Measurements from ENCODE around the gene BAZ2A. TPM values are rescaled to one million over a fixed set of nuclear protein-coding genes. Genes with fewer than 3 reads are reported as not detected.

BAZ2A gene
- total RNA-seq = 100 to 1,000 TPM; 149 to 257 (median 172) TPM
- 72.9 TPM for total RNA-seq (2013)
- 54.4 to 233 (median 156) reads per million in 29 experiments for total RNA-seq

DNA sequence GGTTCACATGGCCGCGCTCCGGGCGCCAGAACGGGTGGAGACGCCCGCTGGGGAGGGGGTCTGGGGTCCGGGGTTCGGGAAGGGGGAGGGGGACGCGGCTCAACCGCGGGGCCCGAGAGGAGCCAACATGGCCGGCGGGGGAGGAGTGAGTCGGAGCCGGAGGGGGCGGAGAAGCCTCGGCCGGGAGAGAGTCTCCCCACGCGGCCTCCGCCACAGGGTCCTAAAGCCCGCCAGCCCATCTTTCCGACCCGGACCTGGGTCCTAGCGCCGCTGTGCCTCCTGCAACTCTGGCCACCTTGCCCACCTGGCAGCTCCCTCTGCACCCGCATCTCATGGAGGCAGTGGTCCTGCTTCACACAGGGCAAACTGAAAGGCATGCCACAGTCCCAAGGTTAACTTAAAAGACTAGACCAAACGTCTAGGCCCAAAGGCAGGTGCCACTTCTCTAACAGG is at the start of gene BAZ2A:
BAZ2A (minus strand) TSS at position 147 of the 453 bp plus-strand sequence. CDS start 12,796 bp downstream, outside the sequence.
- no peaks in the 10 kb centered on the region for H3K27me3 Mint-ChIP-seq
- H3K4me1 Mint-ChIP-seq = peaks cover 71 to 80% (median 71%) of the 10 kb centered on the region in 3 donors
- peaks cover 4 to 14% of the 10 kb centered on the region in 2 donors for H3K36me3 ChIP-seq (ENCODE audit: control insufficient read depth in 2 of 2, extremely low read depth in 1 of 2, insufficient read depth in 1 of 2, low read length in 1 of 2)
- peak; percentile 59 to 90 (median 80) for DNase-seq
- H3K36me3 Mint-ChIP-seq = peaks cover 13% of the 10 kb centered on the region
- CTCF ChIA-PET = interaction anchor here in 1 of 2 donors (1.9 kb wide), 1 partner anchor 116 kb away, joined by 10 read pairs; no protein-coding TSS in a partner anchor
- H3K4me3 Mint-ChIP-seq = peak within 1 kb of the TSS; percentile 86 to 100 (median 93)
- H3K4me1 ChIP-seq (ENCODE audit: control insufficient read depth in 1 of 2, extremely low read depth in 1 of 2, insufficient read depth in 2 of 2, low read length in 2 of 2) = peaks cover 31 to 69% of the 10 kb centered on the region in 2 experiments
- H3K27ac ChIP-seq (ENCODE audit: low read length) = peak within 1 kb of the TSS; percentile 89
- peak; percentile 74 to 77 (median 76) for ATAC-seq (replicated peaks in 1 of 4)
- 0% methylated on average over 22 of the region's 31 CpGs for WGBS (ENCODE audit: insufficient coverage)
- POLR2A ChIA-PET = interaction anchor here in 1 of 2 donors (1.9 kb wide), 1 partner anchor 812 kb away, joined by 7 read pairs; the partner anchor contains the start of genes ORMDL2 and SARNP
- no peaks in the 10 kb centered on the region for H3K9me3 ChIP-seq
- peak within 1 kb of the TSS; percentile 91 to 94 for H3K27ac Mint-ChIP-seq
- peak within 1 kb of the TSS; percentile 98 to 100 for H3K4me3 ChIP-seq (ENCODE audit: control insufficient read depth in 1 of 2, extremely low read depth in 1 of 2, low read length in 1 of 2)
- H3K9me3 Mint-ChIP-seq = no peaks in the 10 kb centered on the region
- no peaks in the 10 kb centered on the region for H3K27me3 ChIP-seq (replicated peaks in 1 of 2; ENCODE audit: control insufficient read depth in 2 of 2, extremely low read depth in 1 of 2, insufficient read depth in 2 of 2, low read length in 1 of 2)

DNA sequence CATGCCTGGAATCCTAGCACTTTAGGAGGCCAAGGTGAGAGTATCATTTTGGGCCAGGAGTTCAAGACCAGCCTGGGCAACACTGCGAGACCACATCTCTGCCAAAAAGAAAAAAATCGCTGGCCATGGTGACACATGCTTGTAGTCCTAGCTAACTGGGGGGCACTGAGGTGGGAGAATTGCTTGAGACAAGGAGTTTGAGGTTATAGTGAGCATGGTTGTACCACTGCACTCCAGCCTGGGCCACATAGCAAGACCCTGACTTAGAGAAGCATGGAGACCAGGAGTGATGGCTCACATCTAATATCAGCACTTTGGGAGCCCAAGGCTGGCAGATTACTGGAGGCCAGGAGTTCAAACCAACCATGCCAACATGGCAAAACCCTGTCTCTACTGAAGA is 48.7 kb upstream of the BAZ2A start:
- H3K9me3 ChIP-seq = no peaks in the 10 kb centered on the region
- WGBS (ENCODE audit: insufficient coverage) = 100% methylated on average over 2 of the region's 2 CpGs
- H3K36me3 ChIP-seq (ENCODE audit: control insufficient read depth in 2 of 2, extremely low read depth in 1 of 2, insufficient read depth in 1 of 2, low read length in 1 of 2) = peaks cover 2 to 16% of the 10 kb centered on the region in 2 donors
- ChIA-PET CTCF (interaction anchor here (0.5 to 0.7 kb wide), 3 partner anchors 23 to 63 kb away, joined by 3 to 5 read pairs (median 3); no protein-coding TSS in a partner anchor), POLR2A (no interaction called here)
- no peaks in the 10 kb centered on the region for H3K27me3 Mint-ChIP-seq
- H3K27ac ChIP-seq (ENCODE audit: low read length) = no peak overlapping the region
- H3K27ac Mint-ChIP-seq = peak overlapping the region; percentile 36 to 55
- peaks cover 54 to 78% (median 77%) of the 10 kb centered on the region in 3 donors for H3K4me1 Mint-ChIP-seq
- peaks cover 14% of the 10 kb centered on the region for H3K36me3 Mint-ChIP-seq
- H3K27me3 ChIP-seq (replicated peaks in 1 of 2; ENCODE audit: control insufficient read depth in 2 of 2, extremely low read depth in 1 of 2, insufficient read depth in 2 of 2, low read length in 1 of 2) = no peaks in the 10 kb centered on the region
- no peak overlapping the region for H3K4me3 ChIP-seq (ENCODE audit: control insufficient read depth in 1 of 2, extremely low read depth in 1 of 2, low read length in 1 of 2)
- no peaks in the 10 kb centered on the region for H3K9me3 Mint-ChIP-seq
- DNase-seq (no peak), ATAC-seq (replicated peaks in 1 of 4) (no peak)
- peak overlapping the region in 1 of 3 donors; percentile 46 for H3K4me3 Mint-ChIP-seq
- H3K4me1 ChIP-seq (ENCODE audit: control insufficient read depth in 1 of 2, extremely low read depth in 1 of 2, insufficient read depth in 2 of 2, low read length in 2 of 2) = peaks cover 5 to 70% of the 10 kb centered on the region in 2 experiments

- H3K4me1 Mint-ChIP-seq = peaks cover 58 to 80% (median 79%) of the 10 kb centered on the region in 3 donors
- Histone ChIP-seq H3K4me1 (ENCODE audit: control insufficient read depth in 1 of 2, extremely low read depth in 1 of 2, insufficient read depth in 2 of 2, low read length in 2 of 2) (peaks cover 9 to 66% of the 10 kb centered on the region in 2 experiments), H3K27ac (ENCODE audit: low read length) (peak overlapping the region; percentile 24), H3K36me3 (ENCODE audit: control insufficient read depth in 2 of 2, extremely low read depth in 1 of 2, insufficient read depth in 1 of 2, low read length in 1 of 2) (peaks cover 0 to 17% of the 10 kb centered on the region in 2 donors), H3K4me3 (ENCODE audit: control insufficient read depth in 1 of 2, extremely low read depth in 1 of 2, low read length in 1 of 2) (no peak overlapping the region), H3K27me3 (replicated peaks in 1 of 2; ENCODE audit: control insufficient read depth in 2 of 2, extremely low read depth in 1 of 2, insufficient read depth in 2 of 2, low read length in 1 of 2) (no peaks in the 10 kb centered on the region), H3K9me3 (no peaks in the 10 kb centered on the region)
- ChIA-PET CTCF (interaction anchor here in 1 of 2 donors (0.7 to 1.0 kb wide), 3 partner anchors 14 to 500 kb away, joined by 5 to 7 read pairs (median 6); no protein-coding TSS in a partner anchor), POLR2A (interaction anchor here (0.6 kb wide), 3 partner anchors 16 to 433 kb away, joined by 3 read pairs; partner anchors contain the start of gene STAT6 (in 1 of the 2))
- ATAC-seq (replicated peaks in 1 of 4) (peak in 1 of 4 experiments; percentile 7), DNase-seq (no peak)
- no peaks in the 10 kb centered on the region for H3K9me3 Mint-ChIP-seq
- no CpG with 5 or more reads among the region's 1 CpG for WGBS (ENCODE audit: insufficient coverage)
- H3K4me3 Mint-ChIP-seq = peak overlapping the region in 1 of 3 donors; percentile 53
- peaks cover 17% of the 10 kb centered on the region for H3K36me3 Mint-ChIP-seq
- no peaks in the 10 kb centered on the region for H3K27me3 Mint-ChIP-seq
- H3K27ac Mint-ChIP-seq = peak overlapping the region; percentile 20 to 54
Observed at GRCh38 chr12:56677680-56678079, 47.6 kb upstream of the BAZ2A start.

DNA sequence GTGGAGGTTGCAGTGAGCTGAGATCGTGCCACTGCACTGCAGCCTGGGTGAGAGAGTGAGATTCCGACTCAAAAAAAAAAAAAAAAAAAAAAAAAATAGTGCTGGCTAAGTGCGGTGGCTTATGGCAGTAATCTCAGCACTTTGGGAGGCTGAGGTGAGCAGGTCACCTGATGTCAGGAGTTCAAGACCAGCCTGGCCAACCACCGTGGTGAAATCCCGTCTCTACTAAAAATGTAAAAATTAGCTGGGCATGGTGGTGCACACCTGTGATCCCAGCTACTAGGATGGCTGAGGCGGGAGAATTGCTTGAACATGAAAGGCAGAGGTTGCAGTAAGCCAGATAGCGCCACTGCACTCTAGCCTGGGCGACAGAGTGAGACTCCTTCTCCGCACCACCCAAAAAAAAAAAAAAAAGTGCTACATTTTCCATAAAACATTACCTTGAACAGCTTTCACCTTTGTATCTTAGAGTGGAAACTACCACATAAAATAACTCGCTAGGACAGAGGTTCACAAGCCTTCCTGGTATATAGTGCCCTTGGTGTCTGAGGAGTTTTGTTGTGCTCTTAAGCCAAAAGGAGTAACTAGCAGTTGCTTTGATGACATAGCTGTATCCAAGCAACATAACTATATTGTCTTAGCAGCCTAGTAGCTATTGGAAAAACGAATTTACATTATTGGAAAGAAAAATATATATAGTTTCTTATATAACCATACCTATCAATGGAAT is 46.9 kb upstream of the BAZ2A start:
- peak in 1 of 35 experiments; percentile 27 for DNase-seq
- 70% methylated on average over 3 of the region's 11 CpGs for WGBS (ENCODE audit: insufficient coverage)
- Histone ChIP-seq H3K27me3 (replicated peaks in 1 of 2; ENCODE audit: control insufficient read depth in 2 of 2, extremely low read depth in 1 of 2, insufficient read depth in 2 of 2, low read length in 1 of 2) (no peaks in the 10 kb centered on the region), H3K4me1 (ENCODE audit: control insufficient read depth in 1 of 2, extremely low read depth in 1 of 2, insufficient read depth in 2 of 2, low read length in 2 of 2) (peaks cover 9 to 59% of the 10 kb centered on the region in 2 experiments), H3K27ac (ENCODE audit: low read length) (no peak overlapping the region), H3K36me3 (ENCODE audit: control insufficient read depth in 2 of 2, extremely low read depth in 1 of 2, insufficient read depth in 1 of 2, low read length in 1 of 2) (peaks cover 0 to 21% of the 10 kb centered on the region in 2 donors), H3K9me3 (no peaks in the 10 kb centered on the region), H3K4me3 (ENCODE audit: control insufficient read depth in 1 of 2, extremely low read depth in 1 of 2, low read length in 1 of 2) (no peak overlapping the region)
- Mint-ChIP-seq H3K4me3 (peak overlapping the region in 2 of 3 donors; percentile 9 to 53), H3K4me1 (peaks cover 58 to 80% (median 80%) of the 10 kb centered on the region in 3 donors), H3K36me3 (peaks cover 24% of the 10 kb centered on the region), H3K27me3 (no peaks in the 10 kb centered on the region), H3K9me3 (no peaks in the 10 kb centered on the region), H3K27ac (no peak overlapping the region)
- peak in 2 of 4 experiments; percentile 27 to 63 for ATAC-seq (replicated peaks in 1 of 4)
- POLR2A ChIA-PET = interaction anchor here (0.6 to 1.0 kb wide), 7 partner anchors 9 to 434 kb away, joined by 3 to 4 read pairs (median 3); partner anchors contain the start of gene STAT6 (in 1 of the 2)
- CTCF ChIA-PET = interaction anchor here (0.6 to 1.0 kb wide), 6 partner anchors 8 to 500 kb away, joined by 3 to 7 read pairs (median 6); no protein-coding TSS in a partner anchor

DNA sequence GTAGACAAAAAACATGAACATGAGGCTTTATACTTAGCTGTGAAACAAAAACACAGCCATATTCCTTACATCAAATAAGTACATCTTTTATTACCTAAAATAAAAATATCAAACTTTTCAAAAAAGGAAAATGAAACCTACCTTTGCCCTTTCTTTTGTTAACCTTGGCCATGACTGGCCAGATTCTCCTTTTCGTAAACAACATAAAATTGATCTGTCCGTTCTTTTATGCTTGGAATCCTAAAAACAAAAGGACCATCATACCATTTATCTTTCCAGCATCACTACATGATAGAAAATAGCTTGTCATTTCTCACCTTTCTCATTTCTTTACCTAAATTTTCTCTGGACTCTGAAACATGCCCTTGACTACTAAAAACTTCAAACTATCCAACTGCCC is 41.5 kb upstream of the BAZ2A start:
- no peak for ATAC-seq (replicated peaks in 1 of 4)
- no peaks in the 10 kb centered on the region for H3K27me3 Mint-ChIP-seq
- WGBS (ENCODE audit: insufficient coverage) = 93% methylated on average over 2 of the region's 2 CpGs
- Histone ChIP-seq H3K27ac (ENCODE audit: low read length) (no peak overlapping the region), H3K9me3 (no peaks in the 10 kb centered on the region), H3K4me3 (ENCODE audit: control insufficient read depth in 1 of 2, extremely low read depth in 1 of 2, low read length in 1 of 2) (no peak overlapping the region), H3K4me1 (ENCODE audit: control insufficient read depth in 1 of 2, extremely low read depth in 1 of 2, insufficient read depth in 2 of 2, low read length in 2 of 2) (peaks cover 9 to 18% of the 10 kb centered on the region in 2 experiments), H3K27me3 (replicated peaks in 1 of 2; ENCODE audit: control insufficient read depth in 2 of 2, extremely low read depth in 1 of 2, insufficient read depth in 2 of 2, low read length in 1 of 2) (no peaks in the 10 kb centered on the region), H3K36me3 (ENCODE audit: control insufficient read depth in 2 of 2, extremely low read depth in 1 of 2, insufficient read depth in 1 of 2, low read length in 1 of 2) (peaks cover 10 to 53% of the 10 kb centered on the region in 2 donors)
- CTCF ChIA-PET = interaction anchor here in 1 of 2 donors (0.6 kb wide), 1 partner anchor 29 kb away, joined by 3 read pairs; no protein-coding TSS in a partner anchor
- peaks cover 40% of the 10 kb centered on the region for H3K36me3 Mint-ChIP-seq
- no peaks in the 10 kb centered on the region for H3K9me3 Mint-ChIP-seq
- POLR2A ChIA-PET = no interaction called here
- no peak overlapping the region for H3K4me3 Mint-ChIP-seq
- peaks cover 36 to 51% (median 49%) of the 10 kb centered on the region in 3 donors for H3K4me1 Mint-ChIP-seq
- DNase-seq = no peak
- peak overlapping the region in 1 of 2 donors; percentile 0 for H3K27ac Mint-ChIP-seq

DNA sequence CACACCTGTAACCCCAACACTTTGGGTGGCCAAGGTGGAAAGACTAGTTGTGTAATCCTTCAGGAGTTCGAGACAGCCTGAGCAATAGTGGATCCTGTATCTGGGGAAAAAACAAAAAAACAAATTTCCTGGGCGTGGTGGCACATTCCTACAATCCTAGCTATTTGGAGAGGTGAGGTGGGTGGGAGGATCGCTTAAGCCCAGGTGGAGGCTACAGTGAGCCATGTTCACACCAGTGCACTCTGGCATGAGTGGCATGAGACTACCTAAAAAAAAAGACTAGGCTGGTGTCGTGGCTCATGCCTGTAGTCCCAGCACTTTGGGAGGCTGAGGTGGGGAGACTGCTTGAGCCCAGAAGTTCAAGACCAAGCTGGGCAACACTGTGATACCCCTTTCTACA is 40.7 kb upstream of the BAZ2A start:
- ChIA-PET CTCF (interaction anchor here (0.5 to 1.1 kb wide), 2 partner anchors 14 to 427 kb away, joined by 3 to 4 read pairs; no protein-coding TSS in a partner anchor), POLR2A (no interaction called here)
- H3K27me3 Mint-ChIP-seq = no peaks in the 10 kb centered on the region
- Histone ChIP-seq H3K36me3 (ENCODE audit: control insufficient read depth in 2 of 2, extremely low read depth in 1 of 2, insufficient read depth in 1 of 2, low read length in 1 of 2) (peaks cover 10 to 61% of the 10 kb centered on the region in 2 donors), H3K9me3 (no peaks in the 10 kb centered on the region), H3K27ac (ENCODE audit: low read length) (no peak overlapping the region), H3K4me1 (ENCODE audit: control insufficient read depth in 1 of 2, extremely low read depth in 1 of 2, insufficient read depth in 2 of 2, low read length in 2 of 2) (peaks cover 4 to 16% of the 10 kb centered on the region in 2 experiments), H3K4me3 (ENCODE audit: control insufficient read depth in 1 of 2, extremely low read depth in 1 of 2, low read length in 1 of 2) (no peak overlapping the region), H3K27me3 (replicated peaks in 1 of 2; ENCODE audit: control insufficient read depth in 2 of 2, extremely low read depth in 1 of 2, insufficient read depth in 2 of 2, low read length in 1 of 2) (no peaks in the 10 kb centered on the region)
- ATAC-seq (replicated peaks in 1 of 4) = no peak
- H3K27ac Mint-ChIP-seq = no peak overlapping the region
- no peak overlapping the region for H3K4me3 Mint-ChIP-seq
- peaks cover 30 to 45% (median 42%) of the 10 kb centered on the region in 3 donors for H3K4me1 Mint-ChIP-seq
- no peak for DNase-seq
- no CpG with 5 or more reads among the region's 4 CpGs for WGBS (ENCODE audit: insufficient coverage)
- H3K9me3 Mint-ChIP-seq = no peaks in the 10 kb centered on the region
- H3K36me3 Mint-ChIP-seq = peaks cover 42% of the 10 kb centered on the region
